ENCODE results near the gene FRMD4B. TPM values are rescaled to one million over a fixed set of nuclear protein-coding genes. Genes with fewer than 3 reads are reported as not detected.

The FRMD4B gene
- total RNA-seq, 4 donors from 2014 or later: 15.5 to 36.7 (median 26.0) TPM

DNA sequence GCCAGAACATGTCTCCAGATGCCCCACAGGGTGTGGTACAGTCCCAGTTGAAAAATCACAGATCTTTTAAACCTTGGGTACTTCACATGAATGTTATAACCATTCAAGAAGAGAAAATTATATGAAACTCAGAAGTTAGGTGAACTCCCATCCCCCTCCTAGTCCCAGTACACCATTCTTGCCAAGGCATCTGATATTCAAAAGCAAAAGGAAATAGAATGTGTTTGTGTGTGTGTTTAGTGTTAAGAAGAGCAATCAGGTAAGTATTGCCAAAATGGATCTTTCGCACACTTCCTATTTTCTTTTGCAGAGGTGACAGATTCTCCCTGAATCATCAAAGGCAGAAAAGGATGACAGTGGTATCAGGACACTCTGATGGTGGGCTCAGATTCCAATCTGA lies 219.4 kb downstream of the FRMD4B start:
- TF ChIP-seq, protein P1, sequence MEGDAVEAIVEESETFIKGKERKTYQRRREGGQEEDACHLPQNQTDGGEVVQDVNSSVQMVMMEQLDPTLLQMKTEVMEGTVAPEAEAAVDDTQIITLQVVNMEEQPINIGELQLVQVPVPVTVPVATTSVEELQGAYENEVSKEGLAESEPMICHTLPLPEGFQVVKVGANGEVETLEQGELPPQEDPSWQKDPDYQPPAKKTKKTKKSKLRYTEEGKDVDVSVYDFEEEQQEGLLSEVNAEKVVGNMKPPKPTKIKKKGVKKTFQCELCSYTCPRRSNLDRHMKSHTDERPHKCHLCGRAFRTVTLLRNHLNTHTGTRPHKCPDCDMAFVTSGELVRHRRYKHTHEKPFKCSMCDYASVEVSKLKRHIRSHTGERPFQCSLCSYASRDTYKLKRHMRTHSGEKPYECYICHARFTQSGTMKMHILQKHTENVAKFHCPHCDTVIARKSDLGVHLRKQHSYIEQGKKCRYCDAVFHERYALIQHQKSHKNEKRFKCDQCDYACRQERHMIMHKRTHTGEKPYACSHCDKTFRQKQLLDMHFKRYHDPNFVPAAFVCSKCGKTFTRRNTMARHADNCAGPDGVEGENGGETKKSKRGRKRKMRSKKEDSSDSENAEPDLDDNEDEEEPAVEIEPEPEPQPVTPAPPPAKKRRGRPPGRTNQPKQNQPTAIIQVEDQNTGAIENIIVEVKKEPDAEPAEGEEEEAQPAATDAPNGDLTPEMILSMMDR (IDR thresholded peaks at IDR 0.05): no peak
- TF ChIP-seq POLR2A (IDR thresholded peaks at IDR 0.05) (no peak), EP300 (IDR thresholded peaks at IDR 0.05; ENCODE audit: low read depth) (no peak), POLR2AphosphoS5 (IDR thresholded peaks at IDR 0.05) (no peak)
- no peak for DNase-seq
- Histone ChIP-seq H3K36me3 (peaks cover 0 to 8% (median 0%) of the 10 kb centered on the region in 4 donors), H3K27ac (no peak overlapping the region), H3K27me3 (no peaks in the 10 kb centered on the region), H3K9me3 (no peaks in the 10 kb centered on the region), H3K4me1 (no peaks in the 10 kb centered on the region), H3K4me3 (no peak overlapping the region)
- in situ Hi-C loops (cut with MboI; ENCODE audit: low pct_ligation_motif_present in 1 of 4, low pct_unique_long_range_greater_than_20kb in 1 of 4, low sequenced_read_pairs in 3 of 4) (loop anchor here in 3 of 4 donors (25.0 kb wide), 4 partner anchors 146 to 771 kb away; no protein-coding TSS in a partner anchor), intact Hi-C loops (cut with DNase I; ENCODE audit: low total_unique reads) (no loop called here)
- 100% methylated on average over 1 of the region's 1 CpG; no CpG with 5 or more reads in 1 of the 2 donors for WGBS, 2 donors (ENCODE audit: low coverage in 1 of 2)

DNA sequence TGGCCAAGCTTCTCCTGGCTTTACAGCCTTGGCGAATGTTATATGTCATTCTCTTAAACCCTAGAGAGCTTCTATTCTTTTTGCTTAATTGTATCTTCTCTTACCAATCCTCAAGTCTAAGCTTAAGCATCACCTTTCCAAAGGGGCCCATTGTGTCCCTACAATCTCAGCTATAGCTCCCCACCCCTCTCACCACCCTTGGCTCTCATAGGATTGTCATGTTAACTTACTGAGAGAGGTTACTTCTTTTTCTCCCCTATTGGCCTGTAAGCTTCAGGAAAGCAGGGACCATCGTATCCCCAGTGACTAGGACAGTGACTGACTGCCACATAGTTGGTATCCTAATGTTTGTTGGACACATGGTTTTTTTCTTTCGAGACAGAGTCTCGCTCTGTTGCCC lies 220.1 kb downstream of the FRMD4B start:
- TF ChIP-seq POLR2AphosphoS5 (IDR thresholded peaks at IDR 0.05) (no peak), EP300 (IDR thresholded peaks at IDR 0.05; ENCODE audit: low read depth) (no peak), POLR2A (IDR thresholded peaks at IDR 0.05) (no peak)
- TF ChIP-seq, protein P1 (IDR thresholded peaks at IDR 0.05): no peak
- no peak overlapping the region for H3K4me3 ChIP-seq
- H3K36me3 ChIP-seq: peaks cover 0 to 7% (median 0%) of the 10 kb centered on the region in 4 donors
- in situ Hi-C loops (cut with MboI; ENCODE audit: low pct_ligation_motif_present in 1 of 4, low pct_unique_long_range_greater_than_20kb in 1 of 4, low sequenced_read_pairs in 3 of 4) (loop anchor here in 3 of 4 donors (25.0 kb wide), 4 partner anchors 147 to 772 kb away; no protein-coding TSS in a partner anchor), intact Hi-C loops (cut with DNase I; ENCODE audit: low total_unique reads) (no loop called here)
- H3K27ac ChIP-seq: no peak overlapping the region
- H3K27me3 ChIP-seq: no peaks in the 10 kb centered on the region
- DNase-seq: no peak
- H3K4me1 ChIP-seq: no peaks in the 10 kb centered on the region
- WGBS, 2 donors (ENCODE audit: low coverage in 1 of 2): 92 to 100% methylated on average over 1 to 4 of the region's 4 CpGs
- no peaks in the 10 kb centered on the region for H3K9me3 ChIP-seq

- Histone ChIP-seq H3K4me1 (no peaks in the 10 kb centered on the region), H3K27me3 (no peaks in the 10 kb centered on the region), H3K36me3 (no peaks in the 10 kb centered on the region), H3K9me3 (no peaks in the 10 kb centered on the region), H3K4me3 (no peak overlapping the region), H3K27ac (no peak overlapping the region)
- intact Hi-C loops (cut with DNase I; ENCODE audit: low total_unique reads) (loop anchor here (5.0 kb wide), 1 partner anchor 143 kb away; no protein-coding TSS in a partner anchor), in situ Hi-C loops (cut with MboI; ENCODE audit: low pct_ligation_motif_present in 1 of 4, low pct_unique_long_range_greater_than_20kb in 1 of 4, low sequenced_read_pairs in 3 of 4) (loop anchor here (5.0 to 25.0 kb wide), 6 partner anchors 138 to 773 kb away; no protein-coding TSS in a partner anchor)
- TF ChIP-seq EP300 (IDR thresholded peaks at IDR 0.05; ENCODE audit: low read depth) (no peak), POLR2AphosphoS5 (IDR thresholded peaks at IDR 0.05) (no peak), POLR2A (IDR thresholded peaks at IDR 0.05) (no peak)
- TF ChIP-seq, protein P1 (IDR thresholded peaks at IDR 0.05): no peak
- no peak for DNase-seq
Observed at GRCh38 chr3:69164296-69164695, 221.6 kb downstream of the FRMD4B start.

DNA sequence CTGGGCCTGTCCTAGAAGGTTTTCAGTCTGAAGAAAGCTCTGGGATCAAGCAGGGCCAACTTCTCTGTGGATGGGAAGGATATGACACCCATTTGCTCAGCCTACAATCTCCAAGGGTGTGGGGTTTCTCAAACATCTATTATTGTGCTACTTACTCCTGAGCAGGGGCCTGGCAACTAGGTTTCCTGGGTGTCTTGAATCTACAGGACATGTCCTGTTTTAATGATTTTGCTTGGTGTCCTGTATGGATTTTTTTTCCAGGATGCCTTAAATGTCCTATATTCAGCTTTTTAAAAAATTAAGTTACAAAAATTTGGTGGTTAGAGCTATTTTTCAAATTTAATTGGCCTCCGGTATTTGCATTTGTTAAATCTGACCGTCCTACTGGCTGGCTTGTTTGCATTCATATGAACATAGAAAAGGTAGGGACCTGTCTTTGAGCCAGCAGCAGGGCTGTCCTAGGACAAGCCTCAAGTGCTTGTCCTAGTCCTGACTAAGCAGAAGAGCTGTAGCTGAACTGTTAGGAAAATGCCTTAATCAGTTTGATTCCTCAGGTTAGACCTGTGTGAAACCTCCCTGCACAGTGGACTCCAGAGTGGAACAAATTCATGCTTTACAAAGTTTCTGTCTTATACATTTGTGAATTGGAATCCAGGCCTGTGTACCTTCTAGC lies 223.4 kb downstream of the FRMD4B start:
- DNase-seq: no peak
- Histone ChIP-seq H3K27ac (no peak overlapping the region), H3K36me3 (no peaks in the 10 kb centered on the region), H3K4me3 (no peak overlapping the region), H3K27me3 (no peaks in the 10 kb centered on the region), H3K4me1 (no peaks in the 10 kb centered on the region), H3K9me3 (no peaks in the 10 kb centered on the region)
- TF ChIP-seq, protein P1 (IDR thresholded peaks at IDR 0.05): no peak
- TF ChIP-seq EP300 (IDR thresholded peaks at IDR 0.05; ENCODE audit: low read depth) (no peak), POLR2AphosphoS5 (IDR thresholded peaks at IDR 0.05) (no peak), POLR2A (IDR thresholded peaks at IDR 0.05) (no peak)
- intact Hi-C loops (cut with DNase I; ENCODE audit: low total_unique reads) (loop anchor here (5.0 kb wide), 1 partner anchor 145 kb away; no protein-coding TSS in a partner anchor), in situ Hi-C loops (cut with MboI; ENCODE audit: low pct_ligation_motif_present in 1 of 4, low pct_unique_long_range_greater_than_20kb in 1 of 4, low sequenced_read_pairs in 3 of 4) (loop anchor here (5.0 to 25.0 kb wide), 6 partner anchors 140 to 775 kb away; no protein-coding TSS in a partner anchor)
- 86 to 95% methylated on average over 2 of the region's 2 CpGs for WGBS, 2 donors (ENCODE audit: low coverage in 1 of 2)

All from transverse colon (tissue), 4 donors.